T-helper 9 cell (primary cell): Measurements from ENCODE around the gene PLEKHH3.

Experiments
- DNase-seq: peaks from one replicate; pipeline ENCODE4 v3.0.0-alpha.2; 2020

The PLEKHH3 gene

DNA sequence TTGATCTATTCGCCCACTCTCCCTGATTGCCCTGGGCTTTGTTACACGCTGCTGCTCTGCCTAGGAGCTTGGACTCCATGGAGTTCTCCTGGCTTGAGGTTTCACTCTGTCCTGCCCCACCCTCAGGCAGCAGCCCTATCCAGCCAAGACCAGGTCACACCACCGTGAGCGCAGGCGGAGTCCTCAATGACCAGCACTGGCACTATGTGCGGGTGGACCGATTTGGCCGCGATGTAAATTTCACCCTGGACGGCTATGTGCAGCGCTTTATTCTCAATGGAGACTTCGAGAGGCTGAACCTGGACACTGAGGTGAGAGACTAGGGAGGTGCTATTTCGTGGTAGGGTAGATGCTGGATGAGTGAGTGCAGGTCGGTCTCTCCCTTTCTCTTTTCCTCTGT is 9.0 kb upstream of the PLEKHH3 start:
- no peak for DNase-seq

- no peak for DNase-seq
Measured at GRCh38 chr17:42684929-42685556, 8.2 kb upstream of the PLEKHH3 start.

DNA sequence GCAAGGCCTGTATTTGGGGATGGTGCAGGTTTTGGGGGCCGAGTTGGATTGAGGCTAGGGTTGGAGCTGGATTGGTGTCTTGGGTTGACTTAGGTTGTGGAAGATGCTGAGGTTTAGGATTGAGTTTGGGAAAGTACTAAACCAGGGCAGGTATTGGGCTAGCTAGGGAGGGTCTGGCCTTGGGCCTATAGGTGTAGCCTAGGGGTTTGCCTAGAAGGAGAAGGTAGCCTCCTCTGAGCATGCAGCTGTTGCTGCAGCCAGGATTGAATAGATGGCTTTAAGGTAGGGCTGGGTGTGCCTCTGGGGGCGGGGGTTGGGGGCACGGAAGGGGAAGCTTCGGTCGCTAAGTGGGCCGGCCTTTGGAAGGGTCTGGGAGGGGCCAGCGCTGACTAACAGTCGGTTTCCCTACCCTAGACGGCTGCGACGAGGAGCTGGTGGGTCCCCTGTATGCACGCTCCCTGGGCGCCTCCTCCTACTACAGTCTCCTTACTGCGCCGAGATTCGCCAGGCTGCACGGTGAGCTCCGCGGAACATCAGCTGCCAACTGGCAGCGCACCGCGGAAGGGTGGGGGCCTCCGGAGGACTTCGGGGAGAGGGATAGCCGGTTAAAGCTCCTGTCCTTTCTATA is 6.7 kb upstream of the PLEKHH3 start:
- no peak for DNase-seq

DNA sequence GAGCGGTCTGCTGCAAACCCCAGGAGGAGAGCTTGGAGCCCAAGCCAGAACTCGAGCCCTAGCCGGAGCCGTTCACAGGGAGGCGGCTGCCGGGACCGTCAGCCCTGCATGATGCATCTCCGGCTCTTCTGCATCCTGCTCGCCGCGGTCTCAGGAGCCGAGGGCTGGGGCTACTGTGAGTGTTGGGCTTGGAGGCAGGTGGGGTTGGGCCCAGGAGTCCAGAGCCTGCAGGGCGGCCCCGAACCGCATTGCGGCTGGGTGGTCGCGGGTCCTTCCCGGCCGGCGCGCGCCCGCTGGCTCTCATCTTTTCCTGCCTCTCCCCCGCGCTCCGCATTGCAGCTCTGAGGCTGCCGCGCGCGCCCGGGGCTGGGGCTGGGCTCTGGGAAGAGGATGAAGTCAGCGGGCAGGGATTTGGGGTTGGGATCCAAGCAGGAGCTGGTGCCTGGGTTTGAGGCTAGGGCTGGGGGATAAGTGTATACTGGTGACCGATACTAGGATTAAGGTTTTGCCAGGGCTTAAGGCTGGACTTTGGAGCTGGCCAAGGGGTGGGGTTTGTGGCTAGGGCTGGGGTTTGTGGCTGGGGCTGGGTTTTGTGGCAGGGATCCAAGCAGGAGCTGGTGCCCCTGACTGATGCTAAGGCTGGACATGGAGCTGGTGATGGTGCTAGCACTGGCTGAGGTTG is 6.1 kb upstream of the PLEKHH3 start:
- no peak for DNase-seq

DNA sequence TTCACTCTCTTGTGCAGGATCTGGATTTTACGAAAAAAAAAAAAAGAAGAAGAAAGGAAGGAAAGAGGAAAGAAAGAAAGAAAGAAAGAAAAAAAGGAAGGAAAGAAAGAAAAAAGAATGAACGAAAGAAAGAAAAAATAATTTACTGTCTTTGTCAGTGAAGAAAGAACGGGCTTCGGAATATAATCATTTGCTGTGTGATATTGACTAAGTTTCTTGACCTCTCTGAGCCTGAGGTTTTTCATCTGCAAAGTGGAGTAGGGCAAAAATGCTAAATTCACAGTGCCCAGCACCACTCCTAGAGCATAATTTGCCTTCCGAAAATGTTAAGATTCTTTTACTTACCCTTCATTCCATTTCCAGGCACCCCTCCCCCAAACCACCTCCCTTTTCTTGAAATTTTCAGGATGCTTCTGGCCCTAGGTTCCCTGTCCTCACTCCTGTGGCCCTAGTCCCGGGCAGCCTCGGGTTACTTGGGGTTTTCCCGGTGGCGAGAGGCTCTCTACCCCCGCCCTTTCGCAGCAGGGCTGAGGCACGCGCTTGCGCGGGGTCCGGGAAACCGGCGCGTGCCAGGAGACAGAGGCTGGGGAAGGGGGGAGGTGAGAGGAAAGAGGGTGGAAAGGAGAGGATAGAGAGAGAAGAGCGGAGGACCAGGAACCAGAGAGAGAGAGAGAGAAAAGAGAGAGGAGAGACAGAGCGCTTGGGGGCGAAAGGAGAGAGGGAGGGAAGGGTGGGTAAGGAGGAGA is 5.4 kb upstream of the PLEKHH3 start, which contains the start of gene CNTNAP1:
TSS of gene CNTNAP1 (plus strand) at position 556 of the 746 bp plus-strand sequence. CDS start 299 bp downstream, outside the sequence.
- no peak for DNase-seq

- no peak for DNase-seq
Measured at GRCh38 chr17:42680331-42680808, 3.6 kb upstream of the PLEKHH3 start.

GRCh38 chr17:42679492-42680330 is 2.9 kb upstream of the PLEKHH3 start:
- peak; percentile 63 for DNase-seq

DNA sequence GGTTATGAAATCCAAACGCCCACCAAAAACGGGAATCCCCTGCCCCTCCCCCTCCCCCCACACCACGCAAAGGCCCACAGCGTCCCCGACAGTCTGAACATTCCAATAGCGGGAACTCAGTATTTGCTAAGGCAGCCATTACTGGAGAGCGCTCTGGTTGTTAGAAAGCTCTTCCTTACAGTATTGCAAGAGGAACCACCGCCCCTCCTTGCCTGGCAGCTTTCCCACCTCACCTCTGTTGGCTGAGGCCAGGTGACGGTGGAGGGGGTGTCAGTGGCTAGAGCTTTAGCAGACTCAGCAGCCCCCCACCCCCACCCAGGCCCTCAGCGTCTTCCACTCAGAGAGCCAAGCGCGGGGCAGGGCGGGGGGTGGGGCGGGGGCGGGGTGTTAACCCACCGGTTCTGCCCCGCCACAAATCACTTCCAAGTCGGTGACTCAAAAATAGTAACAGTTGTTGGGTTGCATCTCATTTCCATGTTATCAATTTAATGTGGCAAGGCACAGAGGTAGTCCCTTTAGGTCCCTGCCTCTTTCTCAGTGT is 2.2 kb upstream of the PLEKHH3 start:
- DNase-seq: no peak

DNA sequence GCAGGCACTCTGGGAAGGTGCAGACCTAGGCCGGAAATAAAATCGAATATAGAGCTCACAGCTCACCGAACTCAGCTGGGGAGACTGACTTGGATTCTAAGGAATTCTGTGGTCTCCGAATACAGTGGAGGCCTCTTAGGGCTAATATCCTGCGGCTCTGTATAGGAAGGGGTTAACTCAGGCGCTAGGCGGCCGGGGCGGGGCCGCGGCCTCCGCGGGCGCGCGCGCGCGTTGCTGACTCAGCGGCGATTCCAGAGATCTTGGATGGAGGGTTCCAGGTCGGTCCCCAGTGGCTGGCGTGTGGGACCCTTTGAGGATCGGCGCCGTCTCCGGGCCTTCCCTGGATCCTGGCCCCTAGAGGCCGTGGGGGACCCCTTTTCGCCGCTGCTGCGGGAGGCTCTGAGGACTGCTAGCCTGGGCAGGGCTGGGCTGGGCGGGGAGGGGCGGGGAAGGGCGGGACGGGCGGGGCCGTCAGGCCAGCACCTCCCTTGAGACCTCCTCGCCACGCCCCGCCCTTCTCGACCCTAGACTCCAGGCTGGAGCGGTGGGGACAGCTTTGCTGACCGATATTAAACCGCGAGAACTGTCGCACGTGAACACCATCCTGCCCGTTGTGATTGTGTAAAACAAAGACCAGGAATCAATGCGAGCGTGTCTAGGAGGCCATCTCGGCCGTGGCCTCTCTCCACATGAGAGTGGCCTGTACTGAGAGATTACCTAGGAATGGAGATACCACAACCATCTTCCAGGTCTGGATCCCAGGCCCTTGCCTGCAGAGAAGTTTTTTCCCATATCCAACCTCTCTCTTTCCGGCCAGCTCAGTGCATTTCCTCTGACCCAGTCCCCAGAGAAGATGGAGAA is 1.4 kb upstream of the PLEKHH3 start:
- peak; percentile 65 for DNase-seq

DNA sequence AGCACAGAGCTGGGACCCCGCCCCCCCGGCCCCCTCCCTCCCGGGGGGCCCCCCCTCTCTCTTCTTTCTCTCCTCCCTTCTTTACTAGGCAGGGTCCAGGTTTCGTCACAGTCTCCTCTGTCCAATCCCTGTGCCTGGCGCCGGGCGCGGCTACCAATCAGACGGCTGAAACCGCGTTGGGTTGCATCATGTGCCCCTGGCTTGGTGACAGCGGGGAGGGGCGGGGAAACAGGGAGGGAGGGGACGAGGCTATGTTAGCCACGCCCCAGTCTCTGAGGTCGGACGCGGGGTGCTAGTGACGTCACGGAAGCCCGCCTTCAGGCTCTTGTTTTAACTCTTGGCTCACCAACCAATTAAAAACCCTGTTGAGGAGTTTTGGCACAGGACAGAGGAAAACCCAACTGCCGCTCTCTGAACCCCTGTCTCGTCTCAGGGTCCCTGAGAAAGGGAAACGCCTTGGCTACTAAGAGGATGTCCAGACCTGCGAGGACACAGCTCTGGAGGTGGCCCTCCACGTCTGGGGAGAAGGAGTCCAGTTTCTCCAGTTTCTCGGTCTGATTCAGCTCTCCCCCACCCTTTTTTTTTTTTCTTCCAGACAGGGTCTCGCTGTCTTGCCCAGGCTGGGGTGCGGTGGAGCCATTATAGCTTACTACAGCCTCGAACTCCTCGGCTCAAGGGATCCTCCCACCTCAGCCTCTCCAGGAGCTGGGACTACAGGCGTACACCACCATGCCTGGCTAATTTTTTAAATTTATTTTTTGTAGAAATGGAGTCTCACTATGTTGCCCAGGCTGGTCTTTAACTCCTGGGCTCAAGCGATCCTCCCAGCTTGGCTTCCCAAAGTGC is 441 bp upstream of the PLEKHH3 start:
- DNase-seq: peak; percentile 97

DNA sequence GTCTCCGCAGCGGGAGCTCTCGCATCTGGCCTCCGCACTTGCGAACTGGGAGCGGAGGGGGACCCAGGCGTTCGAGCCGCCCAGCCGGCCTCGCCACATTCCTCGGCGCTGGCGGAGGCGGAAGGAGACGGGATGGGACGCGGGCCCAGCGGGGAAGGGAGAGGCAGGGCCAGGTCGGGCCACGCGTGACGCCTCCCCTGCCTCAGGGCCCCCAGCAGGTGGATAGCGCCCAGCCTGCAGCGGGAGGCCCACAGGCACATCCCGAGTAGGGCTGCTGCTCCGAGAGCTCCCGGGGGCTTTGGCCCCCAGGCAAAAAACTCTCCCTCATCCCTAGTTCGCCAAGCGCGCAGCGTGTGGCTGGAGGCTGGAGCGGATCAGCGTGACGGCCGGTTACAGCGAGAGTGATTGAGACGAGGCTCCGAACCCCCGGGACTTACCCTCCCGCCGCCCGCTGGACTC is 800 bp downstream of the PLEKHH3 start:
- no peak for DNase-seq

- no peak for DNase-seq
Measured at GRCh38 chr17:42675348-42675964, 1.3 kb downstream of the PLEKHH3 start.

DNA sequence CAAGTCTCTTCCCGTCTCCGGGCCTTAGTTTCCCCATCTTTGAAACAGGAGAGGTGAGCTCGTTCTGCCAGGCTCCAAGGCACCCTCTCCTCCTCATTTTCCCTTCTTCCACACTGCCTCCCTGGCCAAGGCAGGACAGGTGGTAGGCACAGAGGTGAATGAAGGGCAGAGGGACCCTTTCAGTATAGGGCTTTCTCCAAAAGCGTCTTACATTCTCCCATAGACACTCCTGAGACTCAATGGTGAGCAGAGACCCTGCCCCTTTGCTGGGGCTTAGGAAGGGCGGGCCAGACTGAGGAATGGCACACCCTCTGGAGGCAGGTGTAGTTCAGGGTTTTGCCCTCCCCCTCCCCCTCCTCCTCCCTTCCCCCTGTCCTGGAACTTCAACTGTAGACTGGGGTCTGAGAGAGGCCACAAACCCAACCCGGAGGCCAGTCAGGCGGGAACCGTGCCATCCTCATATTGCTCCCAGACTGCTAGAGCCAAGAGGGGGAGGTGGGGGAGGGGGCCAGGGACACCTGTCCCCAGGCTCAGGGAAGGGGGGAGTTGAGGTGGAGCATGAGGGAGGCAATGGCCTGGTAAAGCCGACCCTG is 1.9 kb downstream of the PLEKHH3 start:
- no peak for DNase-seq

- no peak for DNase-seq
Measured at GRCh38 chr17:42673885-42674754, 2.7 kb downstream of the PLEKHH3 start.

GRCh38 chr17:42673266-42673884 is 3.4 kb downstream of the PLEKHH3 start:
- no peak for DNase-seq

- no peak for DNase-seq
Measured at GRCh38 chr17:42672038-42672437, 4.8 kb downstream of the PLEKHH3 start.
